ENCODE data around the gene IER3. TPM values are rescaled to one million over a fixed set of nuclear protein-coding genes. Genes with fewer than 3 reads are reported as not detected.

IER3 gene
- polyA plus RNA-seq, 2 of the 4 experiments (the other 2 are of a cell fraction), result 104 to 202 TPM

GRCh38 chr6:30703011-30703410 lies 41.3 kb downstream of the IER3 start:
- FAIRE-seq, result no peak

GRCh38 chr6:30700340-30700739 lies 44.0 kb downstream of the IER3 start:
- WGBS (ENCODE audit: missing lambda C conversion rate), result 70% methylated on average over 4 of the region's 4 CpGs
- no peak overlapping the region for H3K4me3 ChIP-seq
- no peak for ATAC-seq
- DNase-seq (ENCODE audit: low read depth in 1 of 2, low spot score in 1 of 2), result no peak
- no peak for TF ChIP-seq POLR2A (IDR thresholded peaks at IDR 0.05; ENCODE audit: low read length)
- FAIRE-seq, result no peak
- H3K27ac ChIP-seq, result no peak overlapping the region
- ChIA-PET POLR2A (interaction anchor here (1.0 kb wide), 1 partner anchor 17 kb away, joined by 4 read pairs; the partner anchor contains the start of gene MDC1), CTCF (interaction anchor here (0.9 to 1.2 kb wide), 2 partner anchors 15 to 387 kb away, joined by 3 read pairs; no protein-coding TSS in a partner anchor)
- H3K4me2 ChIP-seq, result no peak overlapping the region
- H3K4me1 ChIP-seq, result peaks cover 6% of the 10 kb centered on the region; the same call in 2 of the 3 replicates
- no peaks in the 10 kb centered on the region for H3K9me3 ChIP-seq

More at GRCh38 chr6:30703011-30703410, 41.3 kb downstream of the IER3 start:
- ATAC-seq (no peak), DNase-seq (ENCODE audit: low read depth in 1 of 2, low spot score in 1 of 2) (no peak)
- 97% methylated on average over 4 of the region's 10 CpGs for WGBS (ENCODE audit: missing lambda C conversion rate)
- no peaks in the 10 kb centered on the region for H3K9me3 ChIP-seq
- H3K27ac ChIP-seq, result no peak overlapping the region
- H3K4me2 ChIP-seq, result no peak overlapping the region
- POLR2A ChIA-PET, result no interaction called here
- peaks cover 16% of the 10 kb centered on the region for H3K4me1 ChIP-seq
- TF ChIP-seq NR3C1 (IDR thresholded peaks at IDR 0.05) (no peak), KDM5A (IDR thresholded peaks at IDR 0.05) (no peak), CBX2 (IDR thresholded peaks at IDR 0.05; ENCODE audit: borderline replicate concordance, low read depth) (no peak), EP300 (IDR thresholded peaks at IDR 0.05) (no peak), HEYL (CRISPR knock-in tag; IDR thresholded peaks at IDR 0.05) (no peak), HOXB5 (CRISPR knock-in tag; IDR thresholded peaks at IDR 0.05) (no peak), RFX5 (IDR thresholded peaks at IDR 0.05) (no peak), ZFP36 (IDR thresholded peaks at IDR 0.05; ENCODE audit: borderline replicate concordance, partially characterized antibody) (no peak), REST (IDR thresholded peaks at IDR 0.05) (no peak), CBX8 (IDR thresholded peaks at IDR 0.05) (no peak)
- TF ChIP-seq, protein P1, sequence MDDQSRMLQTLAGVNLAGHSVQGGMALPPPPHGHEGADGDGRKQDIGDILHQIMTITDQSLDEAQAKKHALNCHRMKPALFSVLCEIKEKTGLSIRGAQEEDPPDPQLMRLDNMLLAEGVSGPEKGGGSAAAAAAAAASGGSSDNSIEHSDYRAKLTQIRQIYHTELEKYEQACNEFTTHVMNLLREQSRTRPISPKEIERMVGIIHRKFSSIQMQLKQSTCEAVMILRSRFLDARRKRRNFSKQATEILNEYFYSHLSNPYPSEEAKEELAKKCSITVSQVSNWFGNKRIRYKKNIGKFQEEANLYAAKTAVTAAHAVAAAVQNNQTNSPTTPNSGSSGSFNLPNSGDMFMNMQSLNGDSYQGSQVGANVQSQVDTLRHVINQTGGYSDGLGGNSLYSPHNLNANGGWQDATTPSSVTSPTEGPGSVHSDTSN (IDR thresholded peaks at IDR 0.05), result no peak
- TF ChIP-seq, protein P2, sequence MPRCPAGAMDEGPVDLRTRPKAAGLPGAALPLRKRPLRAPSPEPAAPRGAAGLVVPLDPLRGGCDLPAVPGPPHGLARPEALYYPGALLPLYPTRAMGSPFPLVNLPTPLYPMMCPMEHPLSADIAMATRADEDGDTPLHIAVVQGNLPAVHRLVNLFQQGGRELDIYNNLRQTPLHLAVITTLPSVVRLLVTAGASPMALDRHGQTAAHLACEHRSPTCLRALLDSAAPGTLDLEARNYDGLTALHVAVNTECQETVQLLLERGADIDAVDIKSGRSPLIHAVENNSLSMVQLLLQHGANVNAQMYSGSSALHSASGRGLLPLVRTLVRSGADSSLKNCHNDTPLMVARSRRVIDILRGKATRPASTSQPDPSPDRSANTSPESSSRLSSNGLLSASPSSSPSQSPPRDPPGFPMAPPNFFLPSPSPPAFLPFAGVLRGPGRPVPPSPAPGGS (IDR thresholded peaks at IDR 0.05), result no peak
- CTCF ChIA-PET, result interaction anchor here (1.1 to 1.2 kb wide), 2 partner anchors 24 to 30 kb away, joined by 3 to 7 read pairs; partner anchors contain the start of gene DHX16
- H3K4me3 ChIP-seq, result no peak overlapping the region

- CTCF ChIA-PET, result interaction anchor here (0.7 to 3.2 kb wide), 3 partner anchors 18 to 166 kb away, joined by 3 to 18 read pairs (median 4); no protein-coding TSS in a partner anchor
- TF ChIP-seq RNF2 (IDR thresholded peaks at IDR 0.05; ENCODE audit: borderline replicate concordance, low read depth), result no peak
- TF ChIP-seq BHLHE40 (IDR thresholded peaks at IDR 0.05; ENCODE audit: low read depth, low read length), result no peak
- Histone ChIP-seq H3K4me1 (peaks cover 18% of the 10 kb centered on the region), H3K4me2 (no peak overlapping the region), H3K27ac (peak overlapping the region in 1 of 2 experiments; percentile 67; a peak in 1 of 6 replicates), H3K9me3 (no peaks in the 10 kb centered on the region), H3K4me3 (no peak overlapping the region)
- POLR2A ChIA-PET, result no interaction called here
- DNase-seq (ENCODE audit: low read depth in 1 of 2, low spot score in 1 of 2) (no peak), FAIRE-seq (no peak), ATAC-seq (no peak)
- WGBS (ENCODE audit: missing lambda C conversion rate), result 97% methylated on average over 5 of the region's 5 CpGs
These were observed 47.9 kb downstream of the IER3 start for GRCh38 chr6:30696432-30696831.

Small RNA genes within 50 kb of the gene (small RNA-seq; reads per million reads assigned to genes)
- 0 reads per million in 6 experiments for gene RF00019
- gene RN7SL353P, result 0 reads per million in 6 experiments

Other genes starting within 250 kb of the IER3 start
- 18.5 and 25.6 TPM in 2 replicates for gene GNL1, start 188.1 kb downstream of the IER3 start, polyA plus RNA-seq (2011; rRNA removed)
- 19.9 to 28.7 TPM (median 27.2 TPM) in 3 replicates for gene GNL1, start 188.1 kb downstream of the IER3 start, polyA plus RNA-seq (2017; fragmentation: RNase III; extraction: RNeasy Plus Mini Kit Qiagen cat#74134 plus additional on column Dnase treatment)
- 24.1 and 29.5 TPM in 2 replicates for gene PRR3, start 187.3 kb downstream of the IER3 start, polyA plus RNA-seq (2011; rRNA removed)
- 12.8 to 13.8 TPM (median 12.8 TPM) in 3 replicates for gene PRR3, start 187.3 kb downstream of the IER3 start, polyA plus RNA-seq (2017; fragmentation: RNase III; extraction: RNeasy Plus Mini Kit Qiagen cat#74134 plus additional on column Dnase treatment)
- gene ABCF1, start 173.1 kb downstream of the IER3 start, polyA plus RNA-seq (2011; rRNA removed), result 30.2 and 31.0 TPM in 2 replicates
- gene ABCF1, start 173.1 kb downstream of the IER3 start, polyA plus RNA-seq (2017; fragmentation: RNase III; extraction: RNeasy Plus Mini Kit Qiagen cat#74134 plus additional on column Dnase treatment), result 71.3 to 73.3 TPM (median 72.0 TPM) in 3 replicates
- 33.3 and 37.6 TPM in 2 replicates for gene PPP1R10, start 127.3 kb downstream of the IER3 start, polyA plus RNA-seq (2011; rRNA removed)
- gene PPP1R10, start 127.3 kb downstream of the IER3 start, polyA plus RNA-seq (2017; fragmentation: RNase III; extraction: RNeasy Plus Mini Kit Qiagen cat#74134 plus additional on column Dnase treatment), result 25.2 to 28.4 TPM (median 26.4 TPM) in 3 replicates
- gene MRPS18B, start 126.7 kb downstream of the IER3 start, polyA plus RNA-seq (2011; rRNA removed), result 91.1 and 97.3 TPM in 2 replicates
- 83.6 to 104 TPM (median 85.3 TPM) in 3 replicates for gene MRPS18B, start 126.7 kb downstream of the IER3 start, polyA plus RNA-seq (2017; fragmentation: RNase III; extraction: RNeasy Plus Mini Kit Qiagen cat#74134 plus additional on column Dnase treatment)
- gene ATAT1, start 117.7 kb downstream of the IER3 start, polyA plus RNA-seq (2011; rRNA removed), result 7.4 and 9.3 TPM in 2 replicates
- gene ATAT1, start 117.7 kb downstream of the IER3 start, polyA plus RNA-seq (2017; fragmentation: RNase III; extraction: RNeasy Plus Mini Kit Qiagen cat#74134 plus additional on column Dnase treatment), result 8.6 to 9.3 TPM (median 8.6 TPM) in 3 replicates
- 7.5 and 9.2 TPM in 2 replicates for gene C6orf136, start 97.4 kb downstream of the IER3 start, polyA plus RNA-seq (2011; rRNA removed)
- 11.4 to 12.6 TPM (median 11.7 TPM) in 3 replicates for gene C6orf136, start 97.4 kb downstream of the IER3 start, polyA plus RNA-seq (2017; fragmentation: RNase III; extraction: RNeasy Plus Mini Kit Qiagen cat#74134 plus additional on column Dnase treatment)
- gene DHX16, start 71.5 kb downstream of the IER3 start, polyA plus RNA-seq (2011; rRNA removed), result 31.3 and 31.6 TPM in 2 replicates
- gene DHX16, start 71.5 kb downstream of the IER3 start, polyA plus RNA-seq (2017; fragmentation: RNase III; extraction: RNeasy Plus Mini Kit Qiagen cat#74134 plus additional on column Dnase treatment), result 27.7 to 31.6 TPM (median 30.3 TPM) in 3 replicates
- 20.6 and 25.4 TPM in 2 replicates for gene PPP1R18, start 57.9 kb downstream of the IER3 start, polyA plus RNA-seq (2011; rRNA removed)
- gene PPP1R18, start 57.9 kb downstream of the IER3 start, polyA plus RNA-seq (2017; fragmentation: RNase III; extraction: RNeasy Plus Mini Kit Qiagen cat#74134 plus additional on column Dnase treatment), result 16.2 to 17.7 TPM (median 17.1 TPM) in 3 replicates
- gene NRM, start 53.6 kb downstream of the IER3 start, polyA plus RNA-seq (2011; rRNA removed), result 11.3 and 12.4 TPM in 2 replicates
- gene NRM, start 53.6 kb downstream of the IER3 start, polyA plus RNA-seq (2017; fragmentation: RNase III; extraction: RNeasy Plus Mini Kit Qiagen cat#74134 plus additional on column Dnase treatment), result 13.0 to 14.5 TPM (median 13.0 TPM) in 3 replicates
- 8.2 and 13.3 TPM in 2 replicates for gene MDC1, start 27.3 kb downstream of the IER3 start, polyA plus RNA-seq (2011; rRNA removed)
- gene MDC1, start 27.3 kb downstream of the IER3 start, polyA plus RNA-seq (2017; fragmentation: RNase III; extraction: RNeasy Plus Mini Kit Qiagen cat#74134 plus additional on column Dnase treatment), result 14.9 to 21.4 TPM (median 16.5 TPM) in 3 replicates
- gene TUBB, start 24.2 kb downstream of the IER3 start, polyA plus RNA-seq (2011; rRNA removed), result 691 and 782 TPM in 2 replicates
- 1,022 to 1,121 TPM (median 1,044 TPM) in 3 replicates for gene TUBB, start 24.2 kb downstream of the IER3 start, polyA plus RNA-seq (2017; fragmentation: RNase III; extraction: RNeasy Plus Mini Kit Qiagen cat#74134 plus additional on column Dnase treatment)
- gene FLOT1, start 1.9 kb downstream of the IER3 start, polyA plus RNA-seq (2011; rRNA removed), result 135 and 136 TPM in 2 replicates
- gene FLOT1, start 1.9 kb downstream of the IER3 start, polyA plus RNA-seq (2017; fragmentation: RNase III; extraction: RNeasy Plus Mini Kit Qiagen cat#74134 plus additional on column Dnase treatment), result 89.7 to 99.2 TPM (median 89.9 TPM) in 3 replicates
- 19.8 and 25.8 TPM in 2 replicates for gene DDR1, start 140.0 kb upstream of the IER3 start, polyA plus RNA-seq (2011; rRNA removed)
- 31.9 to 44.2 TPM (median 43.5 TPM) in 3 replicates for gene DDR1, start 140.0 kb upstream of the IER3 start, polyA plus RNA-seq (2017; fragmentation: RNase III; extraction: RNeasy Plus Mini Kit Qiagen cat#74134 plus additional on column Dnase treatment)
- 19.7 and 24.8 TPM in 2 replicates for gene GTF2H4, start 163.7 kb upstream of the IER3 start, polyA plus RNA-seq (2011; rRNA removed)
- gene GTF2H4, start 163.7 kb upstream of the IER3 start, polyA plus RNA-seq (2017; fragmentation: RNase III; extraction: RNeasy Plus Mini Kit Qiagen cat#74134 plus additional on column Dnase treatment), result 24.1 to 28.6 TPM (median 24.9 TPM) in 3 replicates
- gene VARS2, start 169.7 kb upstream of the IER3 start, polyA plus RNA-seq (2011; rRNA removed), result 15.5 and 16.1 TPM in 2 replicates
- gene VARS2, start 169.7 kb upstream of the IER3 start, polyA plus RNA-seq (2017; fragmentation: RNase III; extraction: RNeasy Plus Mini Kit Qiagen cat#74134 plus additional on column Dnase treatment), result 12.4 to 15.2 TPM (median 15.0 TPM) in 3 replicates
- not detected in 2 replicates for gene SFTA2, start 187.6 kb upstream of the IER3 start, polyA plus RNA-seq (2011; rRNA removed)
- gene SFTA2, start 187.6 kb upstream of the IER3 start, polyA plus RNA-seq (2017; fragmentation: RNase III; extraction: RNeasy Plus Mini Kit Qiagen cat#74134 plus additional on column Dnase treatment), result not detected in 3 replicates
- gene MUCL3, start 196.4 kb upstream of the IER3 start, polyA plus RNA-seq (2011; rRNA removed), result 0.01 and 0.07 TPM in 2 replicates
- gene MUCL3, start 196.4 kb upstream of the IER3 start, polyA plus RNA-seq (2017; fragmentation: RNase III; extraction: RNeasy Plus Mini Kit Qiagen cat#74134 plus additional on column Dnase treatment), result 0.03 to 0.08 TPM (median 0.04 TPM) in 3 replicates
- not detected in 2 replicates for gene MUC21, start 239.2 kb upstream of the IER3 start, polyA plus RNA-seq (2011; rRNA removed)
- not detected in 3 replicates for gene MUC21, start 239.2 kb upstream of the IER3 start, polyA plus RNA-seq (2017; fragmentation: RNase III; extraction: RNeasy Plus Mini Kit Qiagen cat#74134 plus additional on column Dnase treatment)